NCI-H2171 (cell line): Measurements from ENCODE around the gene ZBED1.
"Not testable (repeated sequence)": the region's sequence is repeated elsewhere in the genome, so short reads cannot be mapped to it uniquely, and the experiment has no call there.

Experiments
- DNase-seq: peaks from one replicate; lab custom pipeline; 2025; lab: John Stamatoyannopoulos, UW

Gene ZBED1

GRCh38 chrX:2497961-2498780, 2.6 kb downstream of the ZBED1 start:
- no peak for DNase-seq

- DNase-seq: no peak
These were observed 5.2 kb downstream of the ZBED1 start for GRCh38 chrX:2495595-2495994.

GRCh38 chrX:2492531-2493218, 8.1 kb downstream of the ZBED1 start:
- DNase-seq: no peak

- DNase-seq: no peak
These were observed 10.1 kb downstream of the ZBED1 start for GRCh38 chrX:2490634-2491033.

- DNase-seq: no peak
These were observed 11.0 kb downstream of the ZBED1 start for GRCh38 chrX:2489446-2490445.

- DNase-seq: no peak
These were observed 12.0 kb downstream of the ZBED1 start for GRCh38 chrX:2488621-2489285.

GRCh38 chrX:2487366-2487765, 13.4 kb downstream of the ZBED1 start:
- no peak for DNase-seq

- DNase-seq: no peak
These were observed 14.2 kb downstream of the ZBED1 start for GRCh38 chrX:2486476-2487133.

- no peak for DNase-seq
These were observed 14.9 kb downstream of the ZBED1 start for GRCh38 chrX:2485789-2486345.

GRCh38 chrX:2484721-2485648, 15.8 kb downstream of the ZBED1 start:
- no peak for DNase-seq

GRCh38 chrX:2484256-2484655, 16.5 kb downstream of the ZBED1 start:
- DNase-seq: no peak

GRCh38 chrX:2483398-2484060, 17.2 kb downstream of the ZBED1 start:
- no peak for DNase-seq

GRCh38 chrX:2481597-2481996, 19.2 kb downstream of the ZBED1 start:
- not testable (repeated sequence) for DNase-seq

- not testable (repeated sequence) for DNase-seq
These were observed 20.8 kb downstream of the ZBED1 start for GRCh38 chrX:2479982-2480381.

- DNase-seq: no peak
These were observed 21.4 kb downstream of the ZBED1 start for GRCh38 chrX:2479420-2479780.

- DNase-seq: no peak
These were observed 22.0 kb downstream of the ZBED1 start for GRCh38 chrX:2478546-2479419.

- not testable (repeated sequence) for DNase-seq
These were observed 23.5 kb downstream of the ZBED1 start for GRCh38 chrX:2477313-2477712.
